ENCODE data around the gene MINDY1. TPM values are rescaled to one million over a fixed set of nuclear protein-coding genes. Genes with fewer than 3 reads are reported as not detected.

MINDY1 gene
- total RNA-seq, 1 donor from 2014 or later: 7.7 TPM

DNA sequence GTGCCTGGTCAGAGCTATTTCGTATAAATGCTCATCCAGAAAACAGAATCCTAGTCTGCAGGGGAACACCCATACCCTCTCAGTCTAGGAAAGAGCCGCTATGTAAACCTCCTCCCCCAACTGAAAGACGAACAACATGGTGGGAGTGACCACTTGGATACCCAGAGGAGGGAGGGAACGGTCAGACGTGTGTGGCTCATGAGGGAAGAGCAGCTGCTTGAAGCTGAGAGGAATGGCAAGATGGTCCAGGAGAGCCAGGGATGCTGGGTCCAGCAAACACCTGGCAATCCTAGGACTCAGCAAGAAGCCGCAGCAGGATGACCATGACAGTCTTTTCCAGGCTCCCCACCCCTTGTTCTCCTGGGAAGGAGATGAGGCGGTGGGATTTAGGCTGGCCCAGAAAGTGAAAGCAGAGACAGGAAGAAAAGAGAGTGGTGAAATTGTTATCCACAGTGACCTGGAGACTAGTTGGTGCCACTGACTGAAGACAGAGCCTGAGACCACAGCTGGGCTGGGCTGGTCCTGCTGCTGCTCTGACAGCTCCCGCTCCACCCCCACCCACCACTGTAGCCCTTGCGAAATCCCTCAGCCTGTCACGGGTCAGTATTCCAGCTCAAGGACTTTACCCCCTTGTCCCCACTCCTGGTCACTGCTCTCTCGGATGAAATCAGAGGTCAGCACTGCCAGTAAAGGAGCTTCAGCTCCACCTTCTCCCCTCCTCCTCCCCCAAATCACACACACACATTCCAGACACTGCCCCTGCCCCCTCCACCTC lies 35.7 kb downstream of the MINDY1 start:
- no peak overlapping the region for H3K4me3 ChIP-seq (ENCODE audit: low read depth, low read length)

DNA sequence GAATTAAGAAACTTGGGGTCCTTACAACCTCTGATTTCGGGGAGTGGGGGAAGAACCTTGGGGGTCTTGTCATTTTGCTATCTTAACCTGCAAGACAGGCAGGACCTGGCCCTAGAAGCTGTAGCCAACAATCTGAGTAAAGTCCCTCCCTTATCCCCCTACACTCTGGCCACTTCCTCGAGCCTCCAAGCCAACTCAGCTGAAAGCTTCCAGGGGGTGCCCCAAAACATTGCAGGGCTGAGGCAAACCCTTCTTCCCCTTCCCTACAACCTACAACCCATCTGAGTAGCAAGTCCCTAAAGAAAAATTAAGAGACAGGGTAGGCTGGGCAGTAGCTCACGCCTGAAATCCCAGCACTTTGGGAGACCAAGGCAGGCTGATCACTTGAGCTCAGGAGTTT lies 37.1 kb downstream of the MINDY1 start:
- TF ChIP-seq, protein P1, sequence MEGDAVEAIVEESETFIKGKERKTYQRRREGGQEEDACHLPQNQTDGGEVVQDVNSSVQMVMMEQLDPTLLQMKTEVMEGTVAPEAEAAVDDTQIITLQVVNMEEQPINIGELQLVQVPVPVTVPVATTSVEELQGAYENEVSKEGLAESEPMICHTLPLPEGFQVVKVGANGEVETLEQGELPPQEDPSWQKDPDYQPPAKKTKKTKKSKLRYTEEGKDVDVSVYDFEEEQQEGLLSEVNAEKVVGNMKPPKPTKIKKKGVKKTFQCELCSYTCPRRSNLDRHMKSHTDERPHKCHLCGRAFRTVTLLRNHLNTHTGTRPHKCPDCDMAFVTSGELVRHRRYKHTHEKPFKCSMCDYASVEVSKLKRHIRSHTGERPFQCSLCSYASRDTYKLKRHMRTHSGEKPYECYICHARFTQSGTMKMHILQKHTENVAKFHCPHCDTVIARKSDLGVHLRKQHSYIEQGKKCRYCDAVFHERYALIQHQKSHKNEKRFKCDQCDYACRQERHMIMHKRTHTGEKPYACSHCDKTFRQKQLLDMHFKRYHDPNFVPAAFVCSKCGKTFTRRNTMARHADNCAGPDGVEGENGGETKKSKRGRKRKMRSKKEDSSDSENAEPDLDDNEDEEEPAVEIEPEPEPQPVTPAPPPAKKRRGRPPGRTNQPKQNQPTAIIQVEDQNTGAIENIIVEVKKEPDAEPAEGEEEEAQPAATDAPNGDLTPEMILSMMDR (IDR thresholded peaks at IDR 0.05; ENCODE audit: insufficient read depth, low read length, poor library complexity, severe bottlenecking): no peak
- no peaks in the 10 kb centered on the region for H3K27me3 ChIP-seq (ENCODE audit: control insufficient read depth, insufficient read depth, low read length)
- peaks cover 6% of the 10 kb centered on the region for H3K36me3 ChIP-seq (ENCODE audit: control insufficient read depth, insufficient read depth, low read length)
- no peak overlapping the region for H3K4me3 ChIP-seq (ENCODE audit: low read depth, low read length)
- no peak for DNase-seq (ENCODE audit: low read depth)

More for the DNA sequence above, 35.7 kb downstream of the MINDY1 start:
- DNase-seq (ENCODE audit: low read depth): no peak
- Histone ChIP-seq H3K36me3 (ENCODE audit: control insufficient read depth, insufficient read depth, low read length) (peaks cover 4% of the 10 kb centered on the region), H3K27me3 (ENCODE audit: control insufficient read depth, insufficient read depth, low read length) (no peaks in the 10 kb centered on the region)
- TF ChIP-seq, protein P1 (IDR thresholded peaks at IDR 0.05; ENCODE audit: insufficient read depth, low read length, poor library complexity, severe bottlenecking): no peak

DNA sequence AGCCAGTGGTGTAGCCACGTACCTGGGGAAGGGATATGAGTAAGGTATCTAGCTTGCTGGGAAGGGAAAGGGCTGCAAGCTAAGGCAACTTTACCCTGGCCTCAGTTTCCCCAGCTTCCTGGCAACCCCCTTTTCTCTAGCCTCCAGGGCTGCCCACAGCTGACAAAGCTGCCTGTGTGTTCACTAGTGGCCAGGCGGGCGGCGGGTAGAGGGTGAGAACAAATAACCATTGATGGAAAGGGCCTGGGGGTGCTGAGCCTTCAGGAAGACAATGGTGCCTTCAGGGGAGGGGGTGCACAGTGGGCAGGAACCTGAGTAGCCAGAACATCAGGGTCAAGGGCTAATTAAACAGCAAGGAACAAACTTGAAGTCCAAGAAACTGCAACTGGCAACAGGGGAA lies 38.2 kb downstream of the MINDY1 start:
- Histone ChIP-seq H3K27me3 (ENCODE audit: control insufficient read depth, insufficient read depth, low read length) (no peaks in the 10 kb centered on the region), H3K4me3 (ENCODE audit: low read depth, low read length) (no peak overlapping the region), H3K36me3 (ENCODE audit: control insufficient read depth, insufficient read depth, low read length) (peaks cover 9% of the 10 kb centered on the region)
- TF ChIP-seq, protein P1 (IDR thresholded peaks at IDR 0.05; ENCODE audit: insufficient read depth, low read length, poor library complexity, severe bottlenecking): no peak
- DNase-seq (ENCODE audit: low read depth): no peak

DNA sequence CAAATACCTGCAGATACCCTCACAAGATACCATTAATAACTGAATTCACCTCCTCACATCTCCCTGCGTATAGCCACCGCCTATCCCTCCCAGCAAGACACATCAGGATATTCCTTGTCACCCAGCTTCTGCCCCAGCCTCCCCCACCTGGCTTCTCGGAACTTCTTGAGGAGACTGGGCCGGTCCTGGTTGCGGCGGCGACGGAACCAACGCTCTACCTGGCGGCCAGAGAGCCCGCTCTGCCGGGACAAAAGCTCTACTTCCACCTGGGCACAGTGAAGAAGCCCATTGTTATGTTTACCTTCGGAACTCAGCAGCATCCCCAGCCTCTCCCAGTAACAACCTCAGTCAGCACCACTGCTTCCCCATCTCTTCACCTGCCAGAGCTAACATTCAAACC lies 38.8 kb downstream of the MINDY1 start:
- H3K27me3 ChIP-seq (ENCODE audit: control insufficient read depth, insufficient read depth, low read length): no peaks in the 10 kb centered on the region
- no peak overlapping the region for H3K4me3 ChIP-seq (ENCODE audit: low read depth, low read length)
- no peak for DNase-seq (ENCODE audit: low read depth)
- TF ChIP-seq, protein P1 (IDR thresholded peaks at IDR 0.05; ENCODE audit: insufficient read depth, low read length, poor library complexity, severe bottlenecking): no peak
- peaks cover 11% of the 10 kb centered on the region for H3K36me3 ChIP-seq (ENCODE audit: control insufficient read depth, insufficient read depth, low read length)

DNA sequence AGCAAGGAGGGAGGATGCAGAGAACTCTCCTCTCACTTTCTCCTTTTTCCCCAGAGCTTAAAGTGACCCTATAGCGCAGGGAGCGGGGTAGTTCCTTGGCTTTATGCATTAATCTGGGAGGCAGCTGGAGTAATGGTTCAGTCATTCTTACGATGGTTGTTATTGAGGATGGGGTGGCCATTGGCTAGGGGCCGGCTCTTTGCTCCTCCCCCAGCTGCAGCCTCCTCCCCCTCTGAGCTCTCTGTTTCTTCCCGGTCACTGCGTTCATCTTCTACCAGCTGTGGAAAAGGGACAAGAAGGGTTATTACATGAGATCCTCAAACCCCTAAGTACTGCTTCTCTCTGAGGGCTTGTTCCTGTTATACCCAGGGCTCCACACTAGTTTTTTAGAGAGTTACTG lies 40.7 kb downstream of the MINDY1 start:
- DNase-seq (ENCODE audit: low read depth): no peak
- TF ChIP-seq, protein P1 (IDR thresholded peaks at IDR 0.05; ENCODE audit: insufficient read depth, low read length, poor library complexity, severe bottlenecking): no peak
- no peak overlapping the region for H3K4me3 ChIP-seq (ENCODE audit: low read depth, low read length)
- H3K27me3 ChIP-seq (ENCODE audit: control insufficient read depth, insufficient read depth, low read length): no peaks in the 10 kb centered on the region
- peaks cover 11% of the 10 kb centered on the region for H3K36me3 ChIP-seq (ENCODE audit: control insufficient read depth, insufficient read depth, low read length)

DNA sequence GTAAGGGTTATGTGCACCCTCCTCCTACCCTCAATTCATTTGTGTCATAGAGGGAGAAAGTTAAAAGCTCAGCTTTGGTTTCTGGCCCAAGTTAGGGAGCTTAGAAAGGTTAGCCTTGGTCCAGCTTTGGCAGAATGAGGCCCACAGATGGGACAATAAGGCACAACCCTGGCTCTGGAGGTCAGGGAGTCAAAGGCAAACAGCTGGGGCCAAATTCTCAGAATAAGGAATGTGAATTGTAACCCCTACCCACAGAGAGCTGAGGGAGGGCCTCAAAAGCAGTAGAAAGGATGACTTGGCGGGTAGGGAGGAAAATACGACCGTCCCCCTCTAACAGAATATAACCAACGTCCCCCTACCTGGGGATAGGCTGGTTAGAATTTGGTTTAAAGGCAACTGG lies 41.1 kb downstream of the MINDY1 start:
- TF ChIP-seq, protein P1 (IDR thresholded peaks at IDR 0.05; ENCODE audit: insufficient read depth, low read length, poor library complexity, severe bottlenecking): no peak
- H3K27me3 ChIP-seq (ENCODE audit: control insufficient read depth, insufficient read depth, low read length): no peaks in the 10 kb centered on the region
- H3K4me3 ChIP-seq (ENCODE audit: low read depth, low read length): no peak overlapping the region
- DNase-seq (ENCODE audit: low read depth): no peak
- H3K36me3 ChIP-seq (ENCODE audit: control insufficient read depth, insufficient read depth, low read length): peaks cover 11% of the 10 kb centered on the region

Measured in kidney epithelial cell (primary cell).